Stimulated activated CD8-positive, alpha-beta memory T cell treated with anti-CD3 and anti-CD28 coated beads, Interleukin-12 subunit alpha, Interleukin-12 subunit beta, amount 100 ng/mL, for 4 hours (primary cell): ENCODE data around the gene CYTH3.
"Not testable (repeated sequence)": the region's sequence is repeated elsewhere in the genome, so short reads cannot be mapped to it uniquely, and the experiment has no call there.

Source experiments
- DNase-seq: peaks from one replicate; pipeline ENCODE4 v3.0.0-alpha.2; 2020; ENCODE audit warnings: low read depth

Gene CYTH3

DNA sequence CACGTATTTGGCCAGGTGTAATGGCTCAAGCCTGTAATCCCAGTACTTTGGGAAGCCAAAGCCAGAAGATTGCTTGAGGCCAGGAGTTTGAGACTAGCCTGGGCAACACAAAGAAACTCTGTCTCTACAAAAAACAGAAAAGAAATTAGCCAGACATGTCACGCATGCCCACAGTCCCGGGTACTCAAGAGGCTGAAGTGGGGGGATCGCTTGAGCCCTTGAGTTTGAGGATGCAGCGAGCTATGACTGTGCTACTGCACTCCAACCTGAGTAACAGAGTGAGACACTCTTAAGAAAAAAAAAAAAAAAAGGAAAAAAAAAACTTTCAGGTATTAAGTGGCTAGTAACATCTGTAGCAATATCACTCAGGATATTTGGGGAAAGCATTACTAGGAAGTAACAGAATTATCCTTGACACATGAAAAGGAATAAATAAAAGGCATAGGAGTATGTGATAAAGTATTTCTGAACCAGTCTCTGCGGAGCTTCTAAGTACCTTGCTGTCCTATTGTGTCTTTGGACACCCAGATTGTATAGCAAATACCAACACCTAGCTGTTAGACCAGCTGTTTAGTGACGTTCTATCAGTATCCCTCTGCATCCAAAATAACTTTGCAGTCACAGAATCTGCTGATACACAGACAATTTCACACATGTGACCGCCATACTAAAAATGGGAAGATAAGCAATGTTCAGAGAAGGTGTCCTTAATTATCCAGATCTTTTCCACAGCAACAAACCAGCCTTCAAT is 74.4 kb downstream of the CYTH3 start:
- DNase-seq, result no peak

DNA sequence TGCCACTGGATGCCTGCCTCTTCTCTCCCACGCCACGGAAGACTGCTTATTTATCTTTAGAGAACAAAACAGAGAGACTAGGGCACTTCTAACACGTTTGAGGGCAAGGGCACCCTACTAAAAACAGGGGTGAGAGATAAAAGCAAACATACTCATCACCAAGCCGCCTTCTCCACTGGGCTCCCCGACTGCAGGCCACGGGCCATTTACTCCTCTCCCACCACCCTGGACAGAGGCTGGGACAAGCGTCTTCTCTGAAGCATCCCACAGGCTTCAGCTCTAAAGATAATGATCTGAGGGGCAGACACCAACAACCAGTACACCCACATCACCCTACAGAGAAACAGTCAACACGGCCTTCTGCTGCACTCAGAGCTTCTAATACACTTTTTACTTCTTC is 78.7 kb downstream of the CYTH3 start:
- no peak for DNase-seq

DNA sequence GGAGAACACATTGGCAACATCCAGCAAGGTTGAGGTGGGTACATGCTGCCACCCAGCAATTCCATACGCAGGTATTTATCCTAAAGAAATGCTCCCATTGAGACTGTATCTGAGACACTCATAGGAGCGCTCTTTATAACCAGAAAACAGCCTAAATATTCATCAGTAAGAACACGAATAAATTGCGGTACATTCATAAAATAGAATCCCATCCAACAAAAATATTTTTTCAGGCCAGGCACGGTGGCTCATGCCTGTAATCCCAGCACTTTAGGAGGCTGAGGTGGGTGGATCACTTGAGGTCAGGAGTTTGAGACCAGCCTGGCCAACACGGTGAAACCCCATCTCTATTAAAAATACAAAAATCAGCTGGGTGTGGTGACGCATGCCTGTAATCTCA is 81.9 kb downstream of the CYTH3 start:
- DNase-seq, result not testable (repeated sequence)

DNA sequence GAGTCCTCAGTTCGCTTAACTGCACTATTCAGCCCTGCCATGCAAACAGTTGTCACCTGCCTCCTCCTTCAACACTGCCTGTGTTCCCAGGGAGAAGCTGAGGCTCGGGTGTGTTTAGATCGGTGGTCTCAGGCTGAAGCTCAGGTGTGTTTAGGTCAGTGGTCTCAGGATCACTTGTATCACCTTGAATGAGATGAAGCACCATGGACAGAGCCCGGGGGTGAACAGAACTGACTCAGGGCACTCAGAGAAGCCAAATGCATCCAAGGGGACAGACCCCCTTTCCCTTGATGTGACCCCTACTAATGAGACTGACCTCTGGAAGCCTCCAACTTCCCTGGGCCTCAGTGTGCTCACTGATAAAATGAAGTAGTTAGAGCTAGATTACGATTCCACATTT is 84.0 kb downstream of the CYTH3 start:
- no peak for DNase-seq

DNA sequence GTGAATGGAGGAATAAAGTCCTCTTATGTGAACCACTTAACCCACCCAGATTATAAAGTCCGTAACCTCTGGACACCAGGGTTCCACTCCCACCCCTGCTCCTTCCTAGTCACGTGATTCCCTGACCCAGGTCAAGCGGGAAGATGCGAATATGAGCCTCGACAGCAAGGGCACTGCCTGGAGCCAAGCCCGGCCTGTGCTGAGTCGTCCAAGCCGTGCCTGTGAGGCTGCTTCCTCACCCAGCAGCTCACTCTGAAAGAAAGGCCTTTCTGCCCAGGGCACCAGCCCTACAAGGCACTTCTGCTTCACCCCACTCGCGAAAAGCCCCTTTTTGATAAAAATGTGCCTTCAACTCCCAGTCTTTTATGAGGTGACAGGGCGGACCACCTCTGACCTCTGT is 85.8 kb downstream of the CYTH3 start:
- no peak for DNase-seq

DNA sequence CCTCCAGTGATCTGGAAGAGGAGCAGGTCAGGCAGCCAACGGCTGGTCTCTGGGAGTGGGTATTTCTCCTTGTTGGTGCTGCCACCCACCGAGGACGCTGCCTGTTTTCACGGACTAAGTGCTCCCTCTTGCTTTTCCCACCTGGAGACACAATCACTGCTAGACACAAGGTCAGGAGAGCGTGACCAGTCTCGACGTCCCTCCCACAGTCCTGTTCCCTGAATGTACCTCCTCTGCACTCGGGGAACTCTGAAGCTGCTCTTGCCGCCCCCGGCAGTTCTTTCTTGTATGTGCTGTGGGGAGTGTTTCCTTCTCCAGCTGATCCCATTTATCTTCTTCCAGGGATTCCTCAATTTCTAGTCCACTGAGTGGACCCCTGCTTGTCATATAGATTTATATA is 89.4 kb downstream of the CYTH3 start:
- DNase-seq, result no peak

DNA sequence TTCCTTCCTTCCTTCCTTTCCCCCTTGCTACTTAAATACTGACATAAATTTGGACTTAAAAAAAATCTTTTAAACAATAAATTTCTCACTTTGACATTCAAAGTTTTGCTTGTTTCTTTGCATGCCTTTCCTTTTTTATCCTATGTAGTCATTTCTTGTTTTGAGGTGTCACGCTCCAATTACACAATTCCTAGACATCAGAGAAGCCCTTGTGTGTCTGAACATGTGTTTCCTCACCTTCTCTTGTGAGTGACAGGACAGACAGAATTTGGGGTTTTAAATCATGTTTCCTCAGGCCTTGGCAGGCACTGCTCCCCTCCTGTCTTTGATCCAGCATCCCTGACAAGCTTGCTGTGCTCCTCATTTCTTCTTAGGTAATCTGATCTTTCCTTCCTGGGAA is 91.3 kb downstream of the CYTH3 start:
- DNase-seq, result no peak

DNA sequence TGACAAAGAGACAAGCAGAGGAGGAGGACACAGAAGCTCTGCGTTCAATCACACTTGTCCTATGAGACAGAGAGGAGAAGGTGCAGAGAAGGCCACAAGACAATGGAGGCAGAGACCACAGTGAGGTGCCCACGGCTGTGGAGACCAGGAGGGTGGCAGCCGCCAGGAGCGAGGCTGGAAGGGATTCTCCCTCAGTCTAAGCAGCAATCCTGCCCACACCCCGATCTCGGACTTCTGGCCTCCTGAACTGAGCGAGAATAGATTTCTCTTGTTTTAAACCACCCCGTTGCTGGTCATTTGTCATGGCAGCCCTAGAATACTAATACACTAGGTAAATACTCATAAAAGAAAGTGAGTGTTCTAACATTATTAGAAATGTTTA is 92.1 kb downstream of the CYTH3 start:
- no peak for DNase-seq

DNA sequence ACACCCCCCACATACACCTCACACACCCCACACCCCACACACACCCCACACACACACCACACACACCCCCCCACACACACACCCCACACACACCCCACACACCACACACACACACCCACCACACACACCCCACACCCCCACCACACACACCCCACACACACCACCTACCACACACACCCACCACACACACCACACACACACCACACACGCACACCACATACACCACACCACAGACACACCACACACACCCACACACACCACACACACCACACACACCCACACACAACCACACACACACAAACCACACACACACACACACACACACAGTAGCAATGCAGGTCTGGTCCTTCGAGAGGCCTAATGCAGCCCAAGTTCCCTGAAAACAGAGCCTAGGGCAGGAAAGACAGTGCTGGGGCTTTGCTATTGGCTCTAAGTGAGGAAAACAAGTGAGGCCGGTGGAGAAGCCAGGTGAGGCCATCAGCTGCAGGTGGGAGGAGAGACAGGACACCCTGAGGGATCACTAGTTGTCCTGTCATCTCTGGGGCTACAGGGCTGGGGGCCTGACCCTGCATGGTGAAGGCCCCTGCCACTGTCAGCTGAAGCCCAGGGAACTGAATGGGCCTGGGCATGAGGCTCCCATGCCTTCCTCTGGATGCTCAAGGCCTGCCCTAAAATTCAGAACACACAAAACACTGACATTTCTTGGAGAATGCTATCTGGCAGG is 92.6 kb downstream of the CYTH3 start:
- no peak for DNase-seq

DNA sequence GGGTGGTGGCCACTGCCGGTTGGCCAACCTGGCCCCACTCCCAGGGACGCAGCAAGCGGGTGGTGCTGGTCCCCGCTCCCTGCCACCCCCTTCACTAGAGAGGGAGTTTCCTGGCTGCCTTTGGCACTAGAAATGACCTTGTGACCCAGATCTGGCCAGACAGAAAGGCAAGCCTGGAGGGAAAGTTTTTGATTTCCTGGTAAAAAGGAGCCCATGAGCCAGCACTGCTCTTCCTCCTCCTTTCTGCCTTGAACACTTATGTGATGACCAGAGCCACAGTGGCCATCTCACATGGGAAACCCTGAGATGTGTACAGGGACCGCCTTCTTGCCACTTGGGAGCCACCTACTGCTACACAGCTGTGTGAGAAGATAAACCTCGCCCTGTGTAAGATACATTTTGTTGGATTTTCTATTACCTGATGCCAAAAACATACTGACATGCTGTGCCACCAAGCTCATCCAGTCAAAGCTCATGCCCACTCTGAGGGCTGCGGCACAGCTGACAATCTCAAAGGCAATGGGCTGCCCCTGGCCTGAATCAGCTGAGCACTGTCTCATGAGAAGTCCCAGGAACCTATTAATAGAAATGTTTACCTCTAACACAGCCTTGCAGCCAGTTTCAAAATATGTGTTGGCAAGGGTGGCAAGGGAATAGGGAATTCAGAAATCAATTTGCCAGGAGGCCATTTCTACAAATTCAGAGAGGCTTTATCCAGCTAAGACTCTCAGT is 94.0 kb downstream of the CYTH3 start:
- DNase-seq, result no peak

DNA sequence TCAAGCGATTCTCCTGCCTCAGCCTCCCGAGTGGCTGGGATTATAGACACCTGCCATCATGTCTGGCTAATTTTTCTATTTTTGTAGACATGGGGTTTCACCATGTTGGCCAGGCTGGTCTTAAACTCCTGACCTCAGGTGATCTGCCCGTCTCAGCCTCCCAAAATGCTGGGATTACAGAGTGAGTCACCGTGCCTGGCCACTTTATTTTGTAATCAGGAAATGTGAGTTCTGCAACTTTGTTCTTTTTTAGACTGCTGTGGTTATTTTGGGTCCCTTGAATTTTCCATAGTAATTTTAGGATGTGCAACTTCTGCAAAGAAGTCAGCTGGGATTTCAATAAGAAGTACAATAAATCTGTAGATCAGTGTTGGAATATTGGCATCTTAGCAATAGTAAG is 96.8 kb downstream of the CYTH3 start:
- DNase-seq, result no peak

DNA sequence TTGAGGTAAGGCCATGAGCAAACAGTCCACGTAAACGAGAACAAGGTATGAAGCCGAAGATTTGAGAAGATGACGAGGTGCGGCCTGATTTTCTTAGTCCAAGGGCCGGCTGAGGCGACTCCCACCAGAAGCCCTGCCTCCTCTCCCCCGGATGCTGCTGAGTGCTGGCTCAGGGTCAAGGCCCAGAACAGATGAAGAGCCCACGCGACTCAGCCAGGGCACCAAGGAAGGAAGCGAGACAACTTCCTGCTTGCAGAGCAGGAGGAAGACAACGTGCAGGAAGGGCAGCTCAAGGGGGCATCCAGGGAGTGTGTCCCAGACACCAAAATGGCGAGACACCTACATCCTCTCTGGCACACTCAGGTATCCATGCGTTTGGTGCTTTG is 99.5 kb downstream of the CYTH3 start:
- DNase-seq, result no peak

DNA sequence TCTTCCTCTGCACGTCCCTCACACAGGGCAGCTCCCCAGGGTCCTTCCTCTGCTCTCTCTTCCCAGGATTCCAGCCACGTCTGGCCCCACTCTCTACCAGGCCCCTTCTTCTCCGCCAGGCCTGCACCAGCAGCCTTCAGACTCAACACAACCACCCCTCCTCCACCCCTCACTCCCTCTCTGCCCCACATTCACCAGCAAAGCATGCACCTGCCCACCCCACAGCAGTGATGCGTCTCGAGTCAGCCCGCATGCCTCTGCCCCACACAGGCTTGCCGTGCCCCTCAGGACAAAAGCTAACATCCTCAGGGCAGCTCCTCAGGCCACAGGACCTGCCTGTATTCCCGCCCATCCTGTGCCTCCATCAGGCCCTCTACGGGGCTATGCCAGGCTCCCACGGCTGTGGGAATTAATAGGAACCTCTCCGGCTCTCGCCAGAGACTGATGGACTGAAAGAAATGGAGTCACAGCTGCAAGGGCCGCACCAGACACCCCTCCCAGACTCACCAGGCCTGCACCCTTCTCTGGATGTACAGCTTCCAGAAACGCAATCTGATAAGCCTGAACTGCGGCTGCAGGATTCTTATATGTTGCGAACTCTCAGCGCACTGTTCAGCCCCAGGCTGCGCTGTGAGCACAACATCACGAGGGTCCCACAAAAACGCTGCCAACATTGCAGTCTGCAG is 100.1 kb downstream of the CYTH3 start:
- no peak for DNase-seq

DNA sequence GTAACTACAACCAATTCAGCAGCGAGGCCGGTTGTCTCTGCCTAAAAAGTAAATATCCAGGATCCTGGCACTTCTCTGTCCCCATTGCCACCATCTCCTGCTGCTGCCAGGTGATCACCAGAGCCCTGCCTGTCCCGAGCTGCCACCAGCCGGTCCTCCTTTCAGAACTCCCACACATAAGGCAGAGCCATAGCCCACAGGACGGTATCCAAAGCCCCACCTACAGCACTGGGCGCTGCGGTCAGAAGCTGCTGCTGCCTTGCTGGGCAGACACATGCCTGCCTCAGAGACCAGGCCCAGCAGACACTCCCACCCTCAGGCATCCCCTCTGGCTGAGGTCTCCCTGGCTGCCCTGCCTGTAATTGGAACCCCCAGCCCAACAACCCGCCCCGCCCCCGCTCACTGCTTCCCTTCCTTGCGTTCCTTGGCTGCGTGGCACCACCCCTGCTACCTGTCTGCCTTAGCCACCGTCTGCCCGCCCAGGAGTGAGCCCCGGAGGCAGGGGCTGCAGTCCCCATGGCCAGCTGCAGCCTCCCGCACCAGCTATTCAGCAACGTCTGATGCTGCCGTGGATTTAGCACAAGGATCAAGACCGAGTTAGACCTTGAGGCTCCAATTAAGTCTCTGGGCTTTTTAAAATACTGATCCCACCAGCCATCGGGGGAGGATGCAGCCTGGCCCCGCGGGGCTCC is 100.7 kb downstream of the CYTH3 start:
- DNase-seq, result no peak

DNA sequence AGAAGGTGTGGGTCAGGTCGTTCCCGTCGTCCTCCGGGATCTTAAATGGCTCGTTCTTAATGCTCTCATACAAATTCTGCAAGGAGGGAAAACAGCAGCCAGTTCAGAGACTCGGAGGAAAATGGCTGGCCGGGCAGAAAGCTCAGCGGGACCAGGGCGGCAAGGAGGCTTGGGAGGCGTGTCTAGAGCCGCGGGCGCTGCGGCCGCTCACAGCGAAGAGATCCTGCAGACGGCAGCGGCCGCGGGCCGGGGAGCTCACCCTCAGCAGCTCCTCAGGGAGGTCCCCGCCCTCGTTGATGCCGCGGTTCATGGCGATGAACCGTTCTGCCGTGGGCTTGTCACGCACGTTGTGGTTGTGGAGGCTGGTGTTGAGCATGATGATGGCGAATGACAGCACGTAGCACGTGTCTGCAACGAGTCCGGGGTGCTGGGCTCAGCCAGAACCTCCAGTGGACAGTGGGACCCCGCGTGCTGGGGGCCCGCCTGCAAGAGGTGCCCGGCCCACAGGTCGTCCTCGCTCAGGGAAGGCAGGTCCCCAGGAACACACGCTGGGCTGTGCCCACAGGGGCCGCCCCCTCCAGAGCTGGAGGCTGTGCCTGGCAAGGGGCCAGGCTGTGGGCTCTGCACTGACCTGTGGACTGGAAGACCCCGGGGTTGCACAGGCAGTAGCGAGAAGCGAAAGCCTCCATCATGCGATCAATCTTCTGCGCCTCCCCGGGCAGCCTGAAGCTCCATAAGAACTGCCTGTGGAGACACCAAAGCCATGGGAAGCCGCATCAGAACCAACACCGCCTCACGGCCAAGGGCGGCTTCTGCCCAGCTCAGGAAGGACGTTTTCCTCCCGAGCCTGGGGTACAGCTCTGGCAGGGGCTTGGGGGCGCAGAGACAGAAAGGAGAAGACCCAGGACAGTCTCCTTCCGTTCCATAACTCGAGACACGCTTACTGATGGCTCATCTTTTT is 101.6 kb downstream of the CYTH3 start:
- DNase-seq, result no peak

DNA sequence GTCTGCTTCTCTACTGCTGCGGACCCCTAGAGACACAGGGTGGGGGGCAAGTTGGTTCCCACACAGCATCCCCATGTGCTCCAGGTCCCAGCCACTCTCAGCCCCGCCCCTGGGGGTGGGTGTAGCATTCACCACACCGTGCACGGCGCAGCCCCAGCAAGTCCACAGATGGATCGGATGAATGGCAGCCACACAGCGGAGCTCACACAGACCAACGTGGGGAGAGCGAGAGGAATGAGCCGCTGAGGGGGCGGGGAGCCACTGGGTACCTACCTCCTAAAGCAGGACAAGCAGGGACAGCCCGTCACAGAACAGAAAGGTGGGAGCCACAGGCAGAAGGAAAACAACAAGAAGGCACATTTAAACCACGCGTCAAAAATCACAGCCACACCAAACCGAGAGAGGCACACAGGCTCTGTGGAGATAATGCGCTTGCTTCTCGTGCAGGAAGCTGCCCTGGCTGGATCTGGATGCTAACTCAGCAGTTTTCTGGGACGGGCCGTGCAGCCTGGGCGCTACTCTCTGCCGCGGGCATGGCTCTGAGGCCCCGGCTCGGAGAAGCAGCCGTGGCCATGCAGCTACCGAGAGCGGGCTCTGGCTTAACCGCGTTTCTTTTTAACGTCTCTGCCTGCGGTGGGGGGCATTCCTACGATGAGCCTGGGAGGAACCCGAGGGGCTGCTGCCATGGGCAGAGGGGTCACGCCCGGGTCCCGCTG is 102.5 kb downstream of the CYTH3 start:
- DNase-seq, result no peak

DNA sequence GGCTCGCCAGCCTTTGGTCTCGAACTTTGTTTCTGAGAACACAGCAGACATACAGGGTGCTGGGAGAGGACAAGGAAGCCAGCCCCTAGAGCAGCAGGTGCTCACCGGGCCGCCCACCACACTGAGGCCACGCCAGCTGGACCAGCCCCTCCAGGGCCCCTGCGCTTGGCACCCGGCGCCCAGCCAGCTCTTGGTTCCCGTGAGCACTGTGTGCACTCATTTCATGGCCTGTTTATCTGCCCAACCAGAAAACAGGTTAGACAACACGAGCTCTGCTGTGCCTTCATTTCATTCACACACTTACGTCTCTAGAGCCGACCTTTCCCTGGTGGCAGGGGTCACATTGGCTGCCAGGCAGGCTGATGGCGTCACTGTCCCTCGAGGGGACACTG is 104.0 kb downstream of the CYTH3 start:
- DNase-seq, result no peak

DNA sequence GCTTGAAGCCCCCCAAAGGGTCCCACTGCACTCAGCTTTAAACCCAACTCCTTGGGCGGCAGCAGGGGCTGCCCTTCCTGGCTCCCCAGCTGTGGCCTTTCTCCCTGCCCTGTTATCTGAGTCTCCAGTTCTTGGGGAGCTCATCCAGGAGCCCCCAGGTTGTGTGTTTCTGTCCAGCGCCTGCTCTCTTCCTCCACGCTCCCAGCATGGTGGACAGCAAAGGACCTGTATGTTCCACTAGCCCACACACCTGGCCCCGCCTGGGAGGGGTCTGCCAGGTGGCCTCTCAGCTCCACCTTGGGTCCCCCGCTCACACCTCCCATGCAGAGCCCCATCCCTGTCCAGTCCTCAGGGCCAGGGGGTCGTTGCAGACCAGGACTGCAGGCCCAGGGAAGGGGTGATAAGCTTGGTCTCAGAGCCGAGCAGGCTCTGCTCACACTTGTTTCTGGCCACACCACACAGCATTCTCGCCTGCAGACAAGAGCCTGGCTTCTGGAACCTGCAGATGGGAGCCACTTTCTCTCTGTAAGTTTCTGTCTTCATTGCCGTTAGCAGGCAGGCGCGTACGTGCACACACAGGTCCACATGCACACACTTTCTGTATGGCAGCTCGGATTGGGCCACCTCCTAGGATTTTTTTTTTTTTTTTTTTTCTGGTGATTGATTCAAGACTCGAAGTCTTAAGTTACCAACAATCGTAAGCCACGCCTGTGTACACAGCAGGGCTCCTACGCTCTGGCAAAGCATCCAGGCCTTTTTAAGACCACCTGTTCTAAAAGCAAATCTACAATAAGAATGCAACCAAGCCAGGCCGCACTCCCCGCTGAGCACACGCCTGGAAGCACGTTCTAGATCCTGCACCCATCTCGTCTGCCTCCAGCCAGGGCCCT is 104.6 kb downstream of the CYTH3 start:
- DNase-seq, result no peak

DNA sequence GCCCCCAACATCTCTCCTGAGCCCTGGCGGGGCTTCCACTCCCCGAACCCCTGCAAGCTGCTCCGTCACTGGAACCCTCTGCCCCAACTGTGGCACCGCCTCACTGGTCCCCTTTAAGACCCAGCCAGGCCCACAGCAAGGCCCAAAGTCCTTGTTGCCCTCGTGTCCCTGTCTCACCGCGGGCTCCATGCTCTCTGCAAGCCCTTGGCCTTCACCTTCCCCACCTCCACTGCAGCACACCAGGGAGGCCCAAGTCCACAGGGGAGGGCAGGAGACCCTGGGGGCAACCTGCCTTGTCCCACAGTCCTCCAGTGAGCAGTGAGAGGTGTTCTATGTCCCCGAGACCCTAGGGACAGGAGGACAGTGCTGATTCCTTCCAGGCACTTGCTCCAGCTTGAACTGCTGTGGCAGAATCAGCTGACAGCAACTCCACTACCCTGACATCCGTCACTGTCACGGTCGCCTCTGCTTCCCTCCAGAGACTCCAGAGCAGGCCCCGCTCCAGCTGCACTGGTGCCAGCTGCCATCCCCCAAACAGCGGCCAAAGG is 105.3 kb downstream of the CYTH3 start:
- DNase-seq, result no peak
